DMS79 (cell line): Measurements from ENCODE around the gene CUL9.
A peak's percentile ranks its signal among the peaks of the same experiment; 100 is the strongest.
"Not testable (repeated sequence)": the region's sequence is repeated elsewhere in the genome, so short reads cannot be mapped to it uniquely, and the experiment has no call there.

Source experiments
- DNase-seq: peaks from one replicate; lab custom pipeline; 2025; lab: John Stamatoyannopoulos, UW

Gene CUL9

GRCh38 chr6:43181942-43182860 is at the start of gene CUL9:
Gene CUL9 (plus strand): TSS chr6:43182196. CDS start chr6:43184311, 2,115 bp downstream.
- peak; percentile 59 for DNase-seq

DNA sequence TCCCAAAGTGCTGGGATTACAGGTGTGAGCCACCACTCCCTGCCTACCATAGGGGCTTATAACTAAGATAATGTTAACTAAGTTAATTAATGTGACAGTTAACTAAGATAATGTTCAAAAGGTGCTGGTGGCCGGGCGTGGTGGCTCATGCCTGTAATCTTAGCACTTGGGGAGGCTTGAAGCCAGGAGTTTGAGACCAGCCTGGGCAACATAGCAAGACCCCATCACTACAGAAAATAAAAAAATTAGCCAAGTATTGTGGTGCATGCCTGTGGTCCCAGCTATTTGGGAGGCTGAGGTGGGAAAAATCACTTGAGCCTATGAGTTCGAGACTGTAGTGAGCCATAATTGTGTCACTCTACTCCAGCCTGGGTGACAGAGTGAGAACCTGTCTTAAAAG is 43.7 kb upstream of the CUL9 start:
- no peak for DNase-seq

DNA sequence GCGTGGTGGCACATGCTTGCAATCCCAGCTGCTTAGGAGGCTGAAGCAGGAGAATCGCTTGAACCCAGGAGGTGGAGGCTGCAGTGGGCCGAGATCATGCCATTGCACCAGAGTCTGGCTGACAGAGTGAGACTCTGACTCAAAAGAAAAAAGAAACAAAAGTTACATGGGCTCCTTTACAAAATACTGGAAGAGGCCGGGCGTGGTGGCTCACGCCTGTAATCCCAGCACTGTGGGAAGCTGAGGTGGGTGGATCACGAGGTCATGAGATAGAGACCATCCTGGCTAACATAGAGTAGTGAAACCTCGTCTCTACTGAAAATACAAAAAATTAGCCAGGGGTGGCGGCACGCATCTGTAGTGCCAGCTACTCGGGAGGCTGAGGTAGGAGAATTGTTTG is 42.0 kb upstream of the CUL9 start:
- DNase-seq = not testable (repeated sequence)

GRCh38 chr6:43141644-43142043 is 40.4 kb upstream of the CUL9 start:
- DNase-seq = no peak

- no peak for DNase-seq
These were observed 39.9 kb upstream of the CUL9 start for GRCh38 chr6:43142101-43142500.

GRCh38 chr6:43143235-43144128 is 38.5 kb upstream of the CUL9 start:
- no peak for DNase-seq

- no peak for DNase-seq
These were observed 37.1 kb upstream of the CUL9 start for GRCh38 chr6:43144879-43145278.

GRCh38 chr6:43146261-43146660 is 35.7 kb upstream of the CUL9 start:
- DNase-seq = no peak

DNA sequence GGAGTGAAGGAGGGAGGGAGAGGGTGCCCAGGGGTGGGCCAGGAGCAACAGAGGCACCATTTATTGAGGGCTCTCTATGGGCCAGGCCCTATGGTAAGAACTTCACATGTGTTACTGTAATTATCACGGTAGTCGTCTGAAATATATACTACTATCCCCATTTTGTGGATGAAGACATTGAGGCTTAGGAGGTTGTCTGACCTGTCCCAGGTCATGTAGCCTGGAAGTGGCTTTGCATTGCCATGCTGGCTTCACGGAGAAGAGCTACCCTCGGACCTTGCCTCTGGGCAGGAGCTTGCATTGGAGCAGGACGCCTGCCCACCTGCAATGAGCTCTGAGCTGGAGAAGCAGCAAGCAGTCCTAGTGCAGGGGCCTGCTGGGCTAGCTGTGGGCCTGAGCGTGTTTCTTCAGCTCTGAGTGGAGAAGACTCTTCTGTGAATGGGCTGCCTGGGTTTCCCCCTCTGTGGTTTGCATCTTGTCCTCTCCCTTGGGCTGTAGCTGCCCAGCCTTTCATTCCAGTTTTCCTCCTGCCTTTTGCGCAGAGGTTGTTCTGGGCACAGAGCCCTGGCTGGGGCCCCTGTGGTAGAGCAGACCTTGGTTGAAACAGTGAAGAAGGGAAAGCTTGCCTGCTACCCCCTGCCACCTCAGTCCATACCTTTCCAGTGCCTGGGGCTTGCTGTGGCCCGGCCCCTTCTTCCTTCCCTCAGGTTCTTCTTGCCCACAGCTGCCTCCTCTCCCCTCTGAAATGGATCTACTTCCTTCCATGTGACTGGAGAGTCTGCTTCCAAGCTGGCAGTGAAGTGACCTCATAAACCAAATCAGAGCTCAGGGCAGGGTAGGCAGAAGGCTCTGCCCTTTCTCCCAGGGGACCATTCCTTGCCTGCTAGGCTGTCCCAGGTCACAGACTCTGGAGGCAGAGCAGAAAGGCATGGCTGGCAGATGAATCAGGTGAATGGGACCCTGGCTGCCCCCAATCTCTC is 35.0 kb upstream of the CUL9 start:
- no peak for DNase-seq

DNA sequence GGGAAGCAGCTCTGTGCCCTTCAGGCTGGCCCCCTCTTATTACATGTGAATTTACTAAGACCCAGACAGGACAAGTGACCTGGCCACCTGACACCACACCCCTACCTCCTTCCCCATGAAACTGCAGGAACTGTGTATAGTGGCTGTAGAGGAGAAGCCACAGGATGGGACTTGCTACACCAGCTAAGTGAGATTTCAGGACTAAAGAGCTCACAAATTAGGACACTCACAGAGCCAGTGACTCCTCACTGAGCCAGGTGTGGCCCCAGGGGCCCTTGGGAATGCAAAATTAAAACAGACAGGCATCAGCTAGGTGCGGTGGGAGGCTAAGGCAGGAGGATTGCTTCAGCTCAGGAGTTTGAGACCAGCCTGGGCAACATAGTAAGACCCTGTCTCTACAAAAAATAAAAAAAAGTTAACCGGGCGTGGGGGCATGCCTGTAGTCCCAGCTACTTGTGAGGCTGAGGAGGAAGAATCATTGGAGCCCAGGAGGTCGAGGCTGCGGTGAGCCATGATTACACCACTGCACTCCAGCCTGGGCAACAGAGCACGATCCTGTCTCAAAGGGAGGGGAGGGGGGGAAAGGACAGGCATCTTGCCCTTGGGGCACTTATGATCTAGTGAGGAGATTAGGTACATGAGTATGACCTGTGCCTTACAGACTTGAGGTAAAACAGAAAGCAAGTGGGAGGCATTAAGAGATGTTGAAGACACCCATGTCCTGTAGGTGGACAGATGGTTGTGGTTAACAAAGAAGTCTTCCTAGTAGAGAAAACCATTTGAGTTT is 34.1 kb upstream of the CUL9 start:
- no peak for DNase-seq

GRCh38 chr6:43149265-43149664 is 32.7 kb upstream of the CUL9 start:
- DNase-seq = no peak

DNA sequence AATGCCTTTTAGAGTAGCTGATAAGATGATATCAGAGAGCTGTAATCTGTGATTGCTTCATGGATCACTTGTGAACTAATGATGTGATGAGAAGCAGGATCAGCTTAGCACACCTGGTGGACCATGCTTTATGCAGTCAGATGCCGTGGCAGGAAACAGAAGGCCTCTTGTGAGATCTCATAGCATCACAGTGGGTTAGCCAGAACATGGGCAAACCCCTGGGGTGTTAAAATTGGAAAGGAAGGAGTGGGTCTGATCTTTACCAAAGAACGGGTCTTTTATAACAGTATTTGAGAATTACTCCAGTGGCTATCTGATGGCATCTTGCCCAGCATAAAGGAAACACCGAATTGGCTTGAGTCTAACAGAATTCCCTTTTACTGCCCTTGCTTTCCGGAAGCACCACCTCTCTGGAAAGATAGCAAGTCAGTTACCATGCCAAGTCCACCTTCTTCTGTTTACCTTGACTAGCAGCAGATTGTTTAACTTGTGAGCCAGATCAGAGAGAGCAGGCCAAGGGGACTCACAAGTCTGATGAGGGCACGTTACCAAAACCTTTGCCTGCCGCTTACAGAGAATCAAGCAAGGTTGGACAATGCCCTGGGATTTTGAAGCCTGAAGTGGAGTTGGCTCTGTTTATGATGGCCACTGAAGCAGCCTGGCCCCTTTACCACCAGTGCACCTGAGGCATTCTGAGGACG is 31.8 kb upstream of the CUL9 start:
- DNase-seq = peak; percentile 59

DNA sequence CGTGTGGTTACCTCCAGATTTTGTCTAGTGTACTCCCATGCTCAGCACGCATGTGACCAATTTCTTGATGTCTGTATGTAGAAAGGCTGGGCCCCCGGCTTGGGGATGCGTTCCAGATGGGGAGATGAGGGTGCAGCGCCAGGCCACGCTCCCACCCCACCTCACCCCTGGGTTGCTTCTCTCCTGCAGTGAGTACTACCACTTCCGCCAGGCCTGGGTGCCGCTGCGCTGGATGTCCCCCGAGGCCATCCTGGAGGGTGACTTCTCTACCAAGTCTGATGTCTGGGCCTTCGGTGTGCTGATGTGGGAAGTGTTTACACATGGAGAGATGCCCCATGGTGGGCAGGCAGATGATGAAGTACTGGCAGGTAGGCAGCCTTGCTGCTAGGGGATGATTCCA is 22.4 kb upstream of the CUL9 start:
- DNase-seq = no peak

DNA sequence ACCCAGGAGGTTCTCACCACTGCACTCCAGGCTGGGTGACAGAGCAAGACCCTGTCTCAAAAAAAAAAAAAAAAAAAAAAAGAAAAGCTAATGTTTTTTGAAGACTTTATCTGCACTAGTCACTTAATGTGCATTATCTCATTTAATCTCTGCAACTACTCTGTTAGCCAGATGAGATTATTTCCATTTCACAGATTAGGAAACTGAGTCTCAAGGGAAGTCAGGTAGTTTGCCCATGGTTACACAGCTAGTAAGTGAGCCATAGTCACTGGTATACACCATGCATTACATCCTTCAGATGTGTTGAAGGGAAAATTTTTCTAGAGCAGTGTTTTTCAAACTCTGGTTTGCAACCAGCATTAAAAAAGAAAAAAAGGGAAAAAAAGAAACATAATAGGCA is 18.1 kb upstream of the CUL9 start:
- no peak for DNase-seq

DNA sequence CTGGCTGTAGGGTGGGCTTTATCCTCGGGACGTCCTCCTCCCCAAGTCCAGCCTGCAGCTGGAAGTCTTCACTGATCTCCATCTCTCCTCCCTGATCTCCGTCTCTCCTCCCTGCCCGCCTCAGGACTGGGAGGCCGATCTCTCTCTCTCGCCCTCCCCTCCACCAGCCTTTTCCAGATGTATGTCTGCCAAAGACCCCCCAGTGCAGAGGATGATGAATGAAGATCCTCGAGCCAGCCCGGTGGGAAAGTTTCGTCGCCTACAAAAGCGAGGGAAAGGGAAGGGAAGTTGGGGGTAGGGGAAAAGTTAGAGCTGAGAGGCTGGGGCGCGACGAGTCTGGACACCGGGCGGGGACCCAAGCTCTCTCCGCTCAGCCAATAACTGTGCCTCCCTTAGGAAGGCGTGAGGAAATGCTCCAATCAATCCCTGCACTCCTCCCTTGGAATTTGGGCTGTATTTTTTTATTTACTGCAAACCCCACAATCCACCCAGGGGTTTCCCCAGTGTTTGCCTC is 11.5 kb upstream of the CUL9 start:
- DNase-seq = peak; percentile 87

GRCh38 chr6:43170931-43171706 is 10.9 kb upstream of the CUL9 start, which contains the start of gene SRF:
Gene SRF (plus strand): TSS chr6:43171269. CDS start chr6:43171657, 388 bp downstream.
- DNase-seq = peak; percentile 98

DNA sequence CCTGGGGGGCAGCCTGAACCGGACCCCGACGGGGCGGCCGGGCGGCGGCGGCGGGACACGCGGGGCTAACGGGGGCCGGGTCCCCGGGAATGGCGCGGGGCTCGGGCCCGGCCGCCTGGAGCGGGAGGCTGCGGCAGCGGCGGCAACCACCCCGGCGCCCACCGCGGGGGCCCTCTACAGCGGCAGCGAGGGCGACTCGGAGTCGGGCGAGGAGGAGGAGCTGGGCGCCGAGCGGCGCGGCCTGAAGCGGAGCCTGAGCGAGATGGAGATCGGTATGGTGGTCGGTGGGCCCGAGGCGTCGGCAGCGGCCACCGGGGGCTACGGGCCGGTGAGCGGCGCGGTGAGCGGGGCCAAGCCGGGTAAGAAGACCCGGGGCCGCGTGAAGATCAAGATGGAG is 10.3 kb upstream of the CUL9 start:
- no peak for DNase-seq

- peak; percentile 8 for DNase-seq
These were observed 9.6 kb upstream of the CUL9 start for GRCh38 chr6:43172104-43173007.
